ENCODE results near the gene KRT4.

KRT4 gene

GRCh38 chr12:52788192-52788875, 25.6 kb downstream of the KRT4 start:
- Histone ChIP-seq H2BK5ac (ENCODE audit: low read depth, low read length, poor library complexity) (no peak overlapping the region), H3K9ac (ENCODE audit: low read length) (no peak overlapping the region), H3K27me3 (ENCODE audit: insufficient read depth, low read length) (no peaks in the 10 kb centered on the region), H3K23ac (ENCODE audit: low read length) (no peak overlapping the region), H3K4me1 (ENCODE audit: control insufficient read depth in 1 of 2, insufficient read depth in 2 of 2, low read length in 2 of 2) (no peaks in the 10 kb centered on the region), H4K91ac (ENCODE audit: low read depth, low read length) (no peak overlapping the region), H3K18ac (ENCODE audit: low read length) (no peak overlapping the region), H3K4ac (ENCODE audit: low read depth, low read length) (no peak overlapping the region), H4K12ac (ENCODE audit: low read depth, low read length) (no peak overlapping the region), H3K79me2 (ENCODE audit: control insufficient read depth, insufficient read depth, low read length, poor library complexity) (no peaks in the 10 kb centered on the region), H4K8ac (ENCODE audit: low read depth, low read length) (no peak overlapping the region), H3K79me1 (ENCODE audit: low read length) (no peaks in the 10 kb centered on the region), H2BK12ac (ENCODE audit: low read length) (no peak overlapping the region), H2AFZ (ENCODE audit: insufficient read depth, low read length, poor library complexity) (no peak overlapping the region), H3K4me3 (ENCODE audit: low read depth, low read length) (no peak overlapping the region), H3K36me3 (ENCODE audit: control insufficient read depth in 1 of 2, insufficient read depth in 2 of 2, low read length in 2 of 2) (no peaks in the 10 kb centered on the region), H3K27ac (ENCODE audit: low read depth, low read length) (no peak overlapping the region), H3K9me3 (ENCODE audit: insufficient read depth, low read depth, low read length) (no peaks in the 10 kb centered on the region), H2BK120ac (ENCODE audit: insufficient read depth, low read length, poor library complexity) (no peak overlapping the region), H3K4me2 (ENCODE audit: low read length) (no peak overlapping the region), H2AK5ac (ENCODE audit: low read length) (no peak overlapping the region), H3K14ac (ENCODE audit: low read length) (no peak overlapping the region)
- no CpG with 5 or more reads among the region's 6 CpGs for WGBS (ENCODE audit: extremely low coverage, insufficient coverage, insufficient read length)
- no peak for DNase-seq

GRCh38 chr12:52787324-52788191, 26.4 kb downstream of the KRT4 start:
- H2BK12ac ChIP-seq (ENCODE audit: low read length), result no peak overlapping the region
- no peak overlapping the region for H2AK5ac ChIP-seq (ENCODE audit: low read length)

GRCh38 chr12:52784909-52785308, 29.0 kb downstream of the KRT4 start:
- no peak overlapping the region for H2AFZ ChIP-seq (ENCODE audit: insufficient read depth, low read length, poor library complexity)
- no peak overlapping the region for H3K27ac ChIP-seq (ENCODE audit: low read depth, low read length)
- DNase-seq, result no peak
- H3K27me3 ChIP-seq (ENCODE audit: insufficient read depth, low read length), result peaks cover 4% of the 10 kb centered on the region
- no peak overlapping the region for H3K9ac ChIP-seq (ENCODE audit: low read length)
- H2BK5ac ChIP-seq (ENCODE audit: low read depth, low read length, poor library complexity), result no peak overlapping the region
- no peaks in the 10 kb centered on the region for H3K79me2 ChIP-seq (ENCODE audit: control insufficient read depth, insufficient read depth, low read length, poor library complexity)
- H3K4me1 ChIP-seq (ENCODE audit: control insufficient read depth in 1 of 2, insufficient read depth in 2 of 2, low read length in 2 of 2), result no peaks in the 10 kb centered on the region
- no peak overlapping the region for H3K14ac ChIP-seq (ENCODE audit: low read length)
- H3K4me2 ChIP-seq (ENCODE audit: low read length), result no peak overlapping the region
- no peak overlapping the region for H4K91ac ChIP-seq (ENCODE audit: low read depth, low read length)
- no peaks in the 10 kb centered on the region for H3K36me3 ChIP-seq (ENCODE audit: control insufficient read depth in 1 of 2, insufficient read depth in 2 of 2, low read length in 2 of 2)
- WGBS (ENCODE audit: extremely low coverage, insufficient coverage, insufficient read length), result no CpG with 5 or more reads among the region's 3 CpGs
- no peak overlapping the region for H3K4ac ChIP-seq (ENCODE audit: low read depth, low read length)
- H3K9me3 ChIP-seq (ENCODE audit: insufficient read depth, low read depth, low read length), result peaks cover under 1% of the 10 kb centered on the region
- H3K4me3 ChIP-seq (ENCODE audit: low read depth, low read length), result no peak overlapping the region
- H2BK120ac ChIP-seq (ENCODE audit: insufficient read depth, low read length, poor library complexity), result no peak overlapping the region
- H3K79me1 ChIP-seq (ENCODE audit: low read length), result no peaks in the 10 kb centered on the region
- H2AK5ac ChIP-seq (ENCODE audit: low read length), result no peak overlapping the region
- H3K18ac ChIP-seq (ENCODE audit: low read length), result no peak overlapping the region
- no peak overlapping the region for H2BK12ac ChIP-seq (ENCODE audit: low read length)
- H4K12ac ChIP-seq (ENCODE audit: low read depth, low read length), result no peak overlapping the region
- no peak overlapping the region for H4K8ac ChIP-seq (ENCODE audit: low read depth, low read length)
- H3K23ac ChIP-seq (ENCODE audit: low read length), result no peak overlapping the region

More at GRCh38 chr12:52787324-52788191, 26.4 kb downstream of the KRT4 start:
- no peak overlapping the region for H3K4me3 ChIP-seq (ENCODE audit: low read depth, low read length)
- no peaks in the 10 kb centered on the region for H3K36me3 ChIP-seq (ENCODE audit: control insufficient read depth in 1 of 2, insufficient read depth in 2 of 2, low read length in 2 of 2)
- no CpG with 5 or more reads among the region's 6 CpGs for WGBS (ENCODE audit: extremely low coverage, insufficient coverage, insufficient read length)
- no peak overlapping the region for H3K23ac ChIP-seq (ENCODE audit: low read length)
- no peak overlapping the region for H3K4ac ChIP-seq (ENCODE audit: low read depth, low read length)
- DNase-seq, result no peak
- H3K79me2 ChIP-seq (ENCODE audit: control insufficient read depth, insufficient read depth, low read length, poor library complexity), result no peaks in the 10 kb centered on the region
- no peak overlapping the region for H3K9ac ChIP-seq (ENCODE audit: low read length)
- no peaks in the 10 kb centered on the region for H3K79me1 ChIP-seq (ENCODE audit: low read length)
- no peak overlapping the region for H3K27ac ChIP-seq (ENCODE audit: low read depth, low read length)
- H4K12ac ChIP-seq (ENCODE audit: low read depth, low read length), result no peak overlapping the region
- no peaks in the 10 kb centered on the region for H3K27me3 ChIP-seq (ENCODE audit: insufficient read depth, low read length)
- no peak overlapping the region for H4K8ac ChIP-seq (ENCODE audit: low read depth, low read length)
- H3K4me2 ChIP-seq (ENCODE audit: low read length), result no peak overlapping the region
- no peak overlapping the region for H2AFZ ChIP-seq (ENCODE audit: insufficient read depth, low read length, poor library complexity)
- H3K9me3 ChIP-seq (ENCODE audit: insufficient read depth, low read depth, low read length), result no peaks in the 10 kb centered on the region
- H2BK5ac ChIP-seq (ENCODE audit: low read depth, low read length, poor library complexity), result no peak overlapping the region
- H3K4me1 ChIP-seq (ENCODE audit: control insufficient read depth in 1 of 2, insufficient read depth in 2 of 2, low read length in 2 of 2), result no peaks in the 10 kb centered on the region
- no peak overlapping the region for H3K18ac ChIP-seq (ENCODE audit: low read length)
- no peak overlapping the region for H4K91ac ChIP-seq (ENCODE audit: low read depth, low read length)
- H2BK120ac ChIP-seq (ENCODE audit: insufficient read depth, low read length, poor library complexity), result no peak overlapping the region
- H3K14ac ChIP-seq (ENCODE audit: low read length), result no peak overlapping the region

- no peak overlapping the region for H3K27ac ChIP-seq (ENCODE audit: low read depth, low read length)
- H4K91ac ChIP-seq (ENCODE audit: low read depth, low read length), result no peak overlapping the region
- H3K4me1 ChIP-seq (ENCODE audit: control insufficient read depth in 1 of 2, insufficient read depth in 2 of 2, low read length in 2 of 2), result no peaks in the 10 kb centered on the region
- no peak overlapping the region for H2AFZ ChIP-seq (ENCODE audit: insufficient read depth, low read length, poor library complexity)
- no peak overlapping the region for H4K8ac ChIP-seq (ENCODE audit: low read depth, low read length)
- H2AK5ac ChIP-seq (ENCODE audit: low read length), result no peak overlapping the region
- no peak overlapping the region for H2BK5ac ChIP-seq (ENCODE audit: low read depth, low read length, poor library complexity)
- H3K79me1 ChIP-seq (ENCODE audit: low read length), result no peaks in the 10 kb centered on the region
- no peak overlapping the region for H3K23ac ChIP-seq (ENCODE audit: low read length)
- no peak for DNase-seq
- no peak overlapping the region for H3K4me3 ChIP-seq (ENCODE audit: low read depth, low read length)
- H3K27me3 ChIP-seq (ENCODE audit: insufficient read depth, low read length), result peaks cover 4% of the 10 kb centered on the region
- no peak overlapping the region for H2BK120ac ChIP-seq (ENCODE audit: insufficient read depth, low read length, poor library complexity)
- H4K12ac ChIP-seq (ENCODE audit: low read depth, low read length), result no peak overlapping the region
- H3K9me3 ChIP-seq (ENCODE audit: insufficient read depth, low read depth, low read length), result peaks cover 2% of the 10 kb centered on the region
- no peak overlapping the region for H3K4ac ChIP-seq (ENCODE audit: low read depth, low read length)
- H2BK12ac ChIP-seq (ENCODE audit: low read length), result no peak overlapping the region
- no peak overlapping the region for H3K4me2 ChIP-seq (ENCODE audit: low read length)
- no peak overlapping the region for H3K9ac ChIP-seq (ENCODE audit: low read length)
- no peak overlapping the region for H3K14ac ChIP-seq (ENCODE audit: low read length)
- no peaks in the 10 kb centered on the region for H3K79me2 ChIP-seq (ENCODE audit: control insufficient read depth, insufficient read depth, low read length, poor library complexity)
- WGBS (ENCODE audit: extremely low coverage, insufficient coverage, insufficient read length), result no CpG with 5 or more reads among the region's 7 CpGs
- no peak overlapping the region for H3K18ac ChIP-seq (ENCODE audit: low read length)
- no peaks in the 10 kb centered on the region for H3K36me3 ChIP-seq (ENCODE audit: control insufficient read depth in 1 of 2, insufficient read depth in 2 of 2, low read length in 2 of 2)
Observed at GRCh38 chr12:52783563-52784316, 30.2 kb downstream of the KRT4 start.
